ENCODE data around the gene ESF1.

ESF1 gene

DNA sequence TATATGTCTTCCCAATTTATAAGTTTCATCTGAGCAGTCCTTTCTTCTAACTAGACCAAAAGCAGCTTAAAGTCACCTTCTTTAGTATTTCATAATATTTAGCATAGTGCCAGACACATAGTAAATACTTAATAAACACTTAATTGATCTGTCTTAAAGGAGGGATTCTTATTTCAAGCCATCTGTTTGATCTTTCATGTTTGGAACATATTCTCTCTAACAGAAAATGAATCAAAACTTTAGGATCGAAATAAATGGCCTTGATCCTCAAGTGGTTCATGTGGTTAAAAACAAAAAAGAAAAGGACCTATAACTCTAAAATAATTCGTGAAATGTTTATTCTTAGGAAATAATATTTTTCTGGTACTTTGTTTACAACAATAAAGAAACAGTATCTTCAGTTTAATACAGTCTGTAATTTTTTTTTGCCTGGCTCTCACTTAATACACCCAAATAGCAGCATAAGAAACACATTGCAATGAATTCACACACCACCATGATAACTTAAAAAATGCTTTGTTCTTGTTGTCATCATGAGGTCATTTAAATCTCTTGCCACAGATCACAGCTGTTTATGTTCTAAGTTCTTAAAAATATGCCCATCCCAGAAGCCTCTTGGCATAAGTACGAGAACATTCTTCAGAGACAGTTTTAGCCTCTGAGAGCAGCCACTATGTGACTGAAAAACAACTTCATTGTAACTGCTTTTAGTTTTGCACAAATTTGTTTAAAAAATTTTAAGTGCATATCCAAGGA is 48.1 kb downstream of the ESF1 start:
- DNase-seq: no peak

DNA sequence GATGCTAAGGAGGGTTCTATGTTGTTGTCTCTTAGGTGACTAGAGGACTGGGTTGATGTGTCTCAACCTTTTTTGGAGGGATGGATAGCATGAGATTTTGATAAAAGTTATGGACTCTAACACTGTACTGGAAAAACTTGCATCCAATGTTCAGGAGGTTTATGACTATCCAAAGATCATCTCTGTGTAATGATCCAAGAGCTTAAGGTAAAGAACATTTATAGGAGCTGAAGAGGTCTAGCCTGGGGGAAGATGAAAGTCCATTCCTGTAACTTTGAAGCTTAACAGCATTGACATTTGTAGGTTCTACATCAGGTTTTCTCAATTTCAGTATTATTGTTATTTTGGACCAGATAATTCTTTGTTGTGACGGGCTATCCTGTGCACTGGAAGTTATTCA is 48.9 kb downstream of the ESF1 start:
- DNase-seq: no peak

DNA sequence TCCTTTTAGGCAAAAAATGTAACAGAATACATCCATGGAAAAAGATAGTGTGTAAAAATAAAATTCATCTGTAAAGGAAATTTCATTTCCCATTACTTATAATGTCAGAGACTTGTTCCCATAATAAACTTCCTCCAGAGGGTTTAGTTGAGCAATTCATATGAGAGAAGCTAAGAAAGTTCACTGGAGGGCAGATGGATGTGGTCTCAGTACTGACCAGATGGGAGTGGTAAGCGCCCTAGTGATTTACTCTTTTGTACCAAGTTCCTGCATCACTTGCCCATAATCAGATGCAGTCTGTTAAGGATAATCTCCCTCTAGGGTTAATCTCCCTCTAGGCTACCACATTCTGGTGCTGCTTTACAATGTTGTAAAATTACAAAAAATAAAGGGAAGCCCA is 61.7 kb downstream of the ESF1 start:
- DNase-seq: no peak

DNA sequence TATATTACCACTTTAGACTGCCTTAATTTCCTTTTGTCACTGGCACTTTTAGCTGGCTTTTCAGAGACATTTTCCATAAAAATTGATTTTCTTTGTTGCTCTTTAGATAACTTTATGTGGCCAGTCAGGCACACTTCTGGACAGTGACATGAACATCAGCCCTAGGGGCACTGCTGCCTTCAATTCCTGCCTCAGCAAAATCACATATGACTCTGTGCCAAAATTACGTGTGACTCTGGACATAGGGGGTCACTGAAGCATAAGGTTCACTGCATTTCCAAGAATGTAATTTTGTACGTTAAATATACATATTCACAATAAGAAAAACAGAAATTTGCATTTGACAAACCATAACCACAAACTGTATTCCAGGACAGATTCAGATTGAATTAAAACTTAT is 66.5 kb downstream of the ESF1 start:
- DNase-seq: no peak

DNA sequence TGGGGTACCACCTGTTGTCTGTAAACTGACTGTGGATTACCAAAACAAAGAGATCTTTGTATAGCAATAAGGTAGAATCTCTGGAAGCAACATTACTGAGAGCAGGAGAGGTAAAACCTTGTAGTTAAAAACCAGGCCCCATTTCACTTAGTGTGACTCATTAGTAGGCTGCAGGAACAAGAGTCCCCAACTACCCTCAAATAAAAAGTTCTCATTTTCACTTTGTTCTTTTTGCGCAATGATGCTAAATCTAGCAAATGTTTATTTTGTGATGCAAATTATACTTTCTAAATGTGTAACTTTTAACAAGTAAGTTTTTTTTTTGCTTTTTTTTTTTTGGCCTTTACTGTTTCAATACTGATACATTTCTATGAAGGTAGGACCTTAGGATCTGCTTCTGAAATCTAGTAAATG is 67.1 kb downstream of the ESF1 start:
- DNase-seq: no peak

DNA sequence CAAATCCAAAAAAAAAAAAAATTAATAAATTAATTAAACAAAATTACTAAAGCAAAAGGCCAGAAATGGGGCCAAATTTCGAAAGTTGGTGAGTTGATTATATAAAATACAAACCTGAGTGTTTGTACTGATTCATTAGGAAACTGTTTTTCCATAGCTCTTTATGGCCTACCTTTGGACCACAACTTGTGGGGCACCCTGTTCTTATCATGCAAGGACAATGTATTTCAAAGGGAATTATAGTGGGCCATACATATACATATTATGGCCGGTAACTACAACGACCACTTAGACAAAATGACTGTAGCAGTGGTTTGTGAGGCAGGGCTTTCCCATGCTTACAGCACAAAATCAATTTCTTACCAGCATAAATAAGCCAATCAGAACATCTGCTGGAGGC is 69.5 kb downstream of the ESF1 start:
- no peak for DNase-seq

DNA sequence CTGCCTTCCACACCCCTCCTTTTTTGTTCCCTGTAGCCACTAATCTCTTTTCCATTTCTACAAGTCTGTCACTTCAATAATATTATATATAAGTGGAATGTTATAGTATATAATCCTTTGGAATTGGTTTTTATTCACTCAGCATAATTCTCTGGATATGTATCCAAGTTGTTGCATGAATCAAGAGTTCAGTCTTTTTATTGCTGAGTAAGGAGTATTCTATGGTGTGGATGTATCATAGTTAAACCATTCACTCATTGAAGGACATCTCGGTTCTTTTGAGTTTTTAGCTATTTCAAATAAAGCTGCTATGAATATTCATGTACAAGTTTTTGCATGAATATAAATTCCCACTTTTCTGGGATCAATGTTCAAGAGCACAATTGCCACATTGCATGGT is 76.5 kb downstream of the ESF1 start:
- no peak for DNase-seq

DNA sequence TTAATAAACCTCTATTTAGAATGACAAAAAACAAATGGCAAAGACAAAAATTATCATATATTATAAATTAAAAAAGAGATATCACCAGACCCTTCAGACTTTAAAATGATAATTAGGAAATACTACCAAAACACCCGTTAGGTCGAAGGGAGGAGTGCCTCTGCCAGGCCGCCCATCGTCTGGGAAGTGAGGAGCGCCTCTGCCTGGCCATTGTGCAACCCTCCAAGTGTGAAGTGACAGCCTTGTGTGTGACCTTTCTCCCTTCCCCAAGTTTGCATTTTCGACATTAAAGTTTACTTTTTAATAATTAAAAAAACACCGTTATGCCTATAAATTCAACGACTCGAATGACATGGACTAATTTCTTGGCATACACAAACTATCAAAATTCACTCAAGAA is 81.5 kb downstream of the ESF1 start:
- DNase-seq: no peak

DNA sequence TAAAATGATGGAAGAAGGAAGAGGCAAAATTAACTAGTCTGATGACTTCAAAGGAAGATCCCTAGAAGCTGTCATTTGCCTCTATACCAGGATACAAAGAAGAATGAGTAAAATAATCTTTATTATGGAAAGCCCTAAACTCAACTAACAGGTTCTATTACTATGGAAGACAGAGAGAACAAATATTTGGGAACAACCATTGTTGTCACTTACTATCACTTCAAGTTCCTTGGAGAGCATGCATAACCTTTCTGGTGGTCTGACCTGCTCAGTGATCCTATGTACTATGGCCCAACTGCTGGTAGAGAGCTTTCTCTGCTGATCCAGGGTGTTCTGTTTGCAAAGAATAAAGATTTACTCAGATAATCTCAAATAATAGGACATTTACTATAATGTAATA is 83.2 kb downstream of the ESF1 start:
- DNase-seq: no peak

DNA sequence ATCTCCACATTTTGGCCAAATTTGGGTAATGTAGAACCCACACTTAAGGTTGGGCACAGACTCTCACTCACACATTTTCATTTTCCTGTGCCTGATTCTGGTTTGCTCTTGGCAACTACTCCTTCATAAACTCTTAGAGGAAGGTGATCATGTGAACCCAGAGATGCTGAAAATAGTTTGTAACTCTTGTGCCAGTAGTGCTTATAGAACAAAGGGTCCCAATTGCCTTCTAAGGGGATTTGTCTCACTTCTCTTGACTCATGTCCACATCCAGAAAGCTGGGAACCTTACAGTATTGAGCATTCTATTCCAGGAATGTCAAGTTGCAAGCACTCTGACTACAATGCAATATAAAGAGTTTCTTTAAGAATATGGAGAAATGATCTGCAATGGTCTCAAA is 84.0 kb downstream of the ESF1 start:
- DNase-seq: no peak

DNA sequence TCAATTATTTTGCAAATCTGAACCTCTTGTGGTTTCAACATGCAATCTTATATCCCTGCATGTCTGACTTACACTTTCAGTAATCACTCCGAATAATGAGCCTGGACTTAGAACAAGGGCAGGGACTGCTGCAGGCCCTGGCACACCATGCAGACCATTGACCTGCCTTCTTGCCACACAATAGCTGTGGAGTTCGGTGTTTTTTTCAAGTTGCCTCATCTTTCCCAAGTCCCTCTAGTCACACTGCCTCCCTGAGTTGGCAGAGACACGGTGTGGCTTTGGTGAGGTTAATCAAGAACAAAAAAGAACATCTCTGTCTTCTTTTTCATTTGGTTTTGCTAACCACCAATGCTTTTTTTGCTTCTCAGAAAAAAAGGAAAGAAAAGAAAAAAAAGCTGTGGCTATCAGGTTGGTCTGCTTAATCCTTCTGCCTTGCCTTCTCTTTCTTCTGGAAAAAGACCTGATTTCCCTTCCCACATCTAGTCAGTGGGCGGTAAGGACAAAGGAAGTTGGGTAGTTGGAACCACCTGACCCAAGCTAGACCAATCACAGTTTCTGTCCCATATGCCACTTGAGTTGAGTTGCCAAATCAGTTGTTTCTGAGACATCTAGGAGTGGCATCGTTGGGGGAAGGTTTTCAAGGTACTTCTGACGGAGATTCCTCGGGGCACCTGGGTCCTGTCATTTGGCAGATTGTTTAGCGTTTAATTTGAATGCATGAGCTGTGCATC is 90.1 kb downstream of the ESF1 start:
- no peak for DNase-seq

DNA sequence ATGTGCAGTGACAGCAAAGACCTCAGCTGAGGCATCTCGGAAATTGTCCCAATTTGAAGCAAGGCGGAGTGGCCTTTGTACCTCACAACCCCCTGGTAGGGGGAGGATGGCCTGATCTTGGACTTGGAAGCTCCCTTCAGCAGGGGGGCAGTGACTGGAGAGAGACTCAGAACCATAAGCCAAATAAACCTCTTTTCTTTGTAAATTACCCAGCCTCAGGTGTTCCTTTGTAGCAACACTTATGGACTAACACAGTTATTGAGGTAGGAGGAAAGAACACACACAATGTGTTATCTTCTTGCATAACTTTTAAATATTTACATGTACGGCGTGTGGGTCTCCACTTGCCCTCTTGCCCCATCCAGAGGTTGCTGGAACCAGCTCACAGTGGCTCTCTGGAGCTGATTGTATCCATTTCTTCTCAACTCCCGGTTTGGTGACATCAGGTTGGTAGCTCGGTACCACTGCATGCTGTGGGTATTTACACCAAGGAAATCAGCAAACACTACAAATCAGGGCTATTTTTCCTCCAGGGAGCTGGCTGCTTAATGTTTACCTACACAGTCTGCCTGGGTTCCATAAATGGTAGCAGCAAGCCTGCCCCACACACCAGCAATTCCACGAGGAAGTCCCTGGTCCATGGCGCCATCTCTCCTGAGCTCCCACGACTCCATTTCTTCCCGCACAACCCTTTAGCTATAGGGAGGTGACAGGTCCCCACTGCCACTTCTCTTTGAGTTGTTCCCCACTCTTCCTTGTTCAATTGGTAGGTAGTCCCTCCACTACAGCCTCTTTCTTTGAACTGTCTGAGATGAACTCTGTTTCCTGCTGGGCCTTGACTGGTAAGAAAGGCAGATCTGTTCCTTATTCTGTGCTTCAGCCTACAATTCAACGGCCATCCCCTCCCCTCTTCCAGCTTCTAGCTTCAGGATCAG is 91.7 kb downstream of the ESF1 start:
- DNase-seq: no peak

DNA sequence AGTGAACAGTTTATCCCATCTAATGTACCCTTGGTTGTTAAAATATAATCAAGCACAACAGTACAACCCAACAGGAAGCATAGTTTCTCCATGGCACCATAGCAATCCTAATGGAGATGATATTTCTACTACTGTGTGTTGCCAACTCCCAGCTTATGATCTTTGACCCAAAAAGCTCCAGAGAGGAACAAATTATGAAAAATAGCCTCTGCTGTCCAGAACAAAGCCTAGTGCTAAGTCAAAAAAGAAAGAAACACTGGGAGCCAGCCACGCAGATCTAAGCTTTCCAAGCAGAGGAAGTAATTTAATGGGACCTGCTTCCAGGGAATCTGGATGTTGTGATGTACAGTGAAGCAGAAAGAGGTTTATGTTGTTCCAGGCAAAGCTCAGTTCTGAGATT is 93.8 kb downstream of the ESF1 start:
- no peak for DNase-seq

DNA sequence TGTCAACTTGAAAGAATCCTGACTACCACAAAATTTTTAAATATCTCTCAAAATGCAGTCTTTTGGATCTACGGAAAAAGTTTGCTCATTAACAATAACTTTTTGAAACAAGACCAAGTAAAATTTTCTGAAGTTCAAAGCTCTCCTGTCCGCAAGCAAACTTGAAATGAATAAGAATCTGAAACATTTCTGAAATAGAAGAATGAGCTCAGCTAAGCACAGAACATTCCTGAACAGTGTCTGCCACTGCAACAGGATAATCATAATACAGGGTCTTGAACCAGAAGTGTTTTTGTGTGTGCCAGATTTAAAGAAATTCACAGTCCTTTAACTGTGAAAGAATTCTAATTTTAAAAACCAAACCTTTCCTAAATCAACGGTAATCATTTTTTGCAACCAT is 96.9 kb downstream of the ESF1 start:
- no peak for DNase-seq

DNA sequence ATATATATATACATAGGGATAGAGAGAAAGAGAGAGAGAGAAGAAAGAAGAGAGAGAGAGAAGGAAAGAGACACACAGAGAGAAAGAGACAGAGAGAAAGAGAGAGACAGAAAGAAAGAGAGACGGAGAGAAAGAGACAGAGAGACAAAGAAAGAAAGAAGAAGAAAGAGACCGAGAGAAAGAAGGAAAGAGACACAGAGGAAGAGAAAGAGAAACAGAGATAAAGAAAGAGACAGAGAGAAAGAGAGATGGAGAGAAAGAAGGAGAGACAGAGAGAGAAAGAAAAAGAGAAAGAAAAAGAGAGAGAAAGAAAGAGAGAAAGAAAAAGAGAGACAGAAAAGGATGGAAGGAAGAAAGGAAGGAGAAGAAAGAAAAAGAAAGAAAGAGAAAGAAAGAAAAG is 99.1 kb downstream of the ESF1 start:
- no peak for DNase-seq

DNA sequence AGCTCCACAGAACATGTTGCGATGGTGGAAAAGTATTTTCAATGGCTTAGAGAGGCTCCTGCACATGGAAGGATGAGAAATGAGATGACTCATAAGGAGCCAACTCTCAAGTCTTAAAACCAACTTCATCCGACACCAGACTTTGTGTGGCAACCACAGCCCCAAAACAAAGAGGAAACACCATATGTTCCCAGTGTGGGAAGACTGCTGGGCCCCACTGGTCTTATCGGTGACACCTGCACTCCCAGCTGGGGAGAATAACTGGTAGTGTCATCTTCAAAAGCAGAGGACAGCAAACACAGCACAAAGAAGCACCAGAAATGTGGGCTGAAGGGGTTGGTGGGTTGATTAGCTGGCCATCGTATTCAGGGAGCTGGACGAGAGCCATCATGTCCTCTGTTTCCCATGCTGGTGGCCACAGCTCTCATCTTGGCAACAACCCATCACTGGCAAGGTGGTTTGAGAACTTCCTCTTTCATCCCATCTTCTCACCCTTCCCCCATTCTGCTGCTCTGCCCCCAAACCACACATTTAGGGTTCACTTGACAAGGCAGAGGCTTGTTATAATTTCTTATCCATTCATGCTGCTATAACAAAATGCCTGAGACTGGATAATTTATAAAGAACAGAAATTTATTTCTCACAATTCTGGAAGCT is 100.0 kb downstream of the ESF1 start:
- DNase-seq: no peak

DNA sequence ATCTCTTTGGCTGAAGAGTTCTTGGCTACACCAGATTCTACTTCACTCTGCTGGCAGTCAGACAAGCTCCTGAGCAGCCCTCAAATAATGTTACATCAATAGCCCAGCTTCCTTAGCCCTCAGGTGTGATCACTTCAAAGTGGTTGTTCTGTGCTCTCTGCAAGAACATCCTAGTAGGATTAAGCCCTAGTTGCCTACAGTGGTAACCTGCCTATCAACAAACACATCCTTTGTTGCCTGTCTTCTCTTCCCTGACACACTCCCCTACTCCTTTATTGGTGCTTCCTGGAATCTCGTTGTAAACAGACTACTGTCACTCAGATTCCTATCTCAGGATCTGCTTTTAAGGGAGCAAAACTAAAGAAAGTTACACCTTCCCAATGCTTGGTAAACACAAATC is 100.9 kb downstream of the ESF1 start:
- no peak for DNase-seq

DNA sequence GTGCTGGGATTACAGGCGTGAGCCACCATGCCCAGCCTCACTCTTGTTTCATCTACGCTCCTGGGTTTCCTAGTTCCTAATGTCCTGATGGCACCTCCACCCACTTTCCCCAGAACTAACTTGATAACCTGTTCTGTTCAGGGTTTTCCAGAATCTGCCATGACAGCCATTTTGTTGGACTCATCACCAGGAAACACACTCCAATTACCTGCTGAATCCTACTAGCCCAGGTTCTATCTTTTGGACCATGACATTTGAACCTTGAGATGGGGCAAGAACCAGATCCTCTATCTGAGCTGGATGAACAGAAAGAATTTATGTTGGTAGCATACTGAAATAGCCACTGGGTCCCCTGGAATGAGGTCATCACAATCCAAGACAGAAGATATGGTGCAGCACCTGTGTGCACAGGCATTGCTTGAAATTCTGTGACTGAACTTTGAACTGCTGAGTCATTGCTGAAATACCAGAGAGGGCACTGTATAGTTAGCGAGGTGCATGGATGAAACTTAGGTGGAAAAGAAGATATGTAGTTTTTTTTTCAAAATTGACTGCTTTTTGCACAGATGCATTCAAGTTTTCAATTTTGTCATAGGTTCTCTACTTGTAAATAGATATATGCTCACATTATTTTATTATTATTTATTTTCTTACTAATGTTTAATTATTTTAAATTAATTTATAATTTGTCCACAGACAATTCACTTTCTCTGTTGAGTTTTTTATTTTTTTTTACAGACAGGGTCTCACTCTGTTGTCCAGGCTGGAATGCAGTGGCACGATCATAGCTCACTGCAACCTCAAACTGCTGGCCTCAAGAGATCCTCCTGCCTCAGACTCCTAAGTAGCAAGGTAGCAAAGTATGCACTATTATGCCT is 103.2 kb downstream of the ESF1 start:
- DNase-seq: no peak

DNA sequence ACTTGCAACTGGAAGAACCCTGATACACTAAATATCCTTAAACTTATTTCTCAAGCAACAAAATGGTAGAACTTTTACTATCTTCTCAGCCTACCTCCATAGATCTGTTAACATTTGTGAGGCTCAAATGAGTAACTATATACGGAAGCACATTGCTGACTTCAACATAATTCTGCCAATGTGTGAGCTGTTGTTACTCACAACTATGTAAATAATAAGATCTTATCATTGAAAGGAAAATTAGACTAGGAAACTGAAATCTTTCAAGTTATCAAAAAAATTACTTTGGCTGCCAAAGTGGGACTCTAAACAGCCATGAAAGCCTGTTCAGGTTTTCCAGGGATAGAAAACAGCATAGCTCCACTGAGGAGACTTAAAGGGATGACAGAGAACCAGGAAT is 105.8 kb downstream of the ESF1 start:
- no peak for DNase-seq

DNA sequence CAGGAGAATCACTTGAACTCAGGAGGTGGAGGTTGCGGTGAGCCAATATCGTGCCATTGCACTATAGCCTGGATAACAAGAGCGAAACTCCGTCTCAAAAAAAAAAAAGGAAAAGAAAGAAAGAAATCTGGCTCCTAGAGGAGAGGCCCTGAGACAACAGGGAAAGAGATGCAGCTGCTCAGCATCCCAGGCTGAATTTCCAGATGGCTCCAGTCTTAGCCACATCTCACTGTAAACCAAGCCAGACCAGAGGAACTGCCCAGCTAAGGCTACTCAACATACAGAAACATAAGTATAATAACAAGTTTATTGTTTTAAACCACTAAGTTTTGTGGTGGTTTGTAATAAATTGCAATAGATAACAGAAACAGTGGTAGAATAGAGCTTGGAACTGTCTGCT is 107.5 kb downstream of the ESF1 start:
- no peak for DNase-seq

DNA sequence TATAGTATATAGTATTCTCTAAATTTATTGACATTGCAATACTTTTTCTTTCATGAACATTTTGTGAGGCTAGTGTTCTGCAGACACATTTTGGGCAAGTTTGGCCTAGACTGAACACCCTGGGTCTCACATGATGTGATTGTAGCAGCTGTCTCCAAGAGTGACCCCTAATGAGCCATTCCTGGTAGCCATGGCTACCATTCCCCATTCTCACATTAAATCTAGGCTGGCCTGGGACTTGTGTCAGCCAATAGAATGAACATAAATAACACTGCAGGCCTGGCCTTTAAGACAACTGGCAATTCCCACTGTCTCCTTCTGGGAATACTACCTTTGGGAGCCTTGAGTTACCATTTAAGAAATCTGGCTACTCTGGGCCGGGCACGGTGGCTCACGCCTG is 108.0 kb downstream of the ESF1 start:
- no peak for DNase-seq

DNA sequence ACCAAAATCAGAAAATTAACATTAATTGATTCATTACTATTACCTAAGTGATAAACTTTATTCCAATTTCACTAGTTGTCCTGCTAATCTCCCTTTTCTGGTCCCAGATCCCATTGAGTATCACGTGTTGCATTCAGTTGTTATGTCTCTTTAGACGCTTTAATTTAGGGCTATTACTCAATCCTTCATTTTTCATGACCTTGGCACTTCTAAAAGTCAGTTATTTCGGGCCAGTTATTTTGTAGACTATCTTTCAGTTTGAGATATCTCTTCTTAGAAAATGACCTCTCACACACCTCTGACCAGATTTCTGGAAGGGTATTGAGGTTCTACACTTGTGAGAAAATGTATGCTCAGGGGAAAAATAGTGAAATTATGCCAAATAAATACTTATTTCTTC is 112.0 kb downstream of the ESF1 start:
- DNase-seq: no peak
